MM.1S (cell line): ENCODE results near the gene CIZ1.

Experiments used
- DNase-seq: peaks from one replicate; pipeline ENCODE4 v3.0.0-alpha.2; 2015
- H2AFZ ChIP-seq: fragments of 300-600 bp; sonication (generic); 2 replicates; pipeline ENCODE4 v1.6.0; 2016; ENCODE audit warnings: antibody characterized with exemption, low read length
- H3F3A ChIP-seq: fragments of 300-600 bp; sonication (generic); 2 replicates; pipeline ENCODE4 v1.6.1; 2016; ENCODE audit warnings: mild to moderate bottlenecking, antibody characterized with exemption, low read length, moderate library complexity, mixed read lengths; ENCODE audit not compliant: insufficient read depth
- H3K27ac ChIP-seq: fragments of 300-600 bp; sonication (generic); 2 replicates; pipeline ENCODE4 v1.5.1; 2016; ENCODE audit warnings: mild to moderate bottlenecking, low read length
- H3K27me3 ChIP-seq: fragments of 300-600 bp; sonication (generic); replicated peaks from 2 replicates; pipeline ENCODE4 v1.6.0; 2016; ENCODE audit warnings: low read length; ENCODE audit not compliant: insufficient read depth
- H3K36me3 ChIP-seq: fragments of 300-600 bp; sonication (generic); replicated peaks from 2 replicates; pipeline ENCODE4 v1.6.1; 2016; ENCODE audit warnings: mild to moderate bottlenecking, low read length, mixed read lengths; ENCODE audit not compliant: insufficient read depth
- H3K4me1 ChIP-seq: fragments of 300-600 bp; sonication (generic); 2 replicates; pipeline ENCODE4 v1.6.1; 2016; ENCODE audit warnings: low read length, mixed read lengths
- H3K4me2 ChIP-seq: fragments of 300-600 bp; sonication (generic); 2 replicates; pipeline ENCODE4 v1.6.0; 2016; ENCODE audit warnings: low read depth, low read length
- H3K4me3 ChIP-seq: fragments of 300-600 bp; sonication (generic); 2 replicates; pipeline ENCODE4 v1.5.1; 2016; ENCODE audit warnings: low read length, mixed read lengths
- H3K79me2 ChIP-seq: fragments of 300-600 bp; sonication (generic); 2 replicates; pipeline ENCODE4 v1.6.1; 2016; ENCODE audit warnings: mixed run types, low read length, mixed read lengths
- H3K9ac ChIP-seq: fragments of 300-600 bp; sonication (generic); 2 replicates; pipeline ENCODE4 v1.6.1; 2016; ENCODE audit warnings: low read length, mixed read lengths
- H3K9me2 ChIP-seq: fragments of 300-600 bp; sonication (generic); replicated peaks from 2 replicates; pipeline ENCODE4 v1.6.1; 2016; ENCODE audit warnings: mild to moderate bottlenecking, low read length, mixed read lengths; ENCODE audit not compliant: insufficient read depth
- H3K9me3 ChIP-seq: fragments of 300-600 bp; sonication (generic); replicated peaks from 2 replicates; pipeline ENCODE4 v1.6.1; 2016; ENCODE audit warnings: mild to moderate bottlenecking, low read length, mixed read lengths; ENCODE audit not compliant: insufficient read depth
- H4K20me1 ChIP-seq: fragments of 300-600 bp; sonication (generic); 2 replicates; pipeline ENCODE4 v1.6.1; 2016; ENCODE audit warnings: mild to moderate bottlenecking, low read length, moderate library complexity, mixed read lengths; ENCODE audit not compliant: insufficient read depth
- CTCF ChIP-seq: fragments of 300-600 bp; sonication (generic); IDR thresholded peaks from 2 replicates; pipeline ENCODE4 v1.5.1; 2016; ENCODE audit warnings: antibody characterized with exemption, low read length, mixed read lengths
- EZH2 ChIP-seq: fragments of 300-600 bp; sonication (generic); optimal IDR thresholded peaks from 2 replicates; pipeline ENCODE3; 2017; ENCODE audit warnings: low read depth, mild to moderate bottlenecking, antibody characterized with exemption, low read length, mixed read lengths
- EZH2phosphoT487 ChIP-seq: fragments of 300-600 bp; sonication (generic); IDR thresholded peaks from 2 replicates; pipeline ENCODE4 v1.6.1; 2018; ENCODE audit warnings: antibody characterized with exemption, low read length

The CIZ1 gene

DNA sequence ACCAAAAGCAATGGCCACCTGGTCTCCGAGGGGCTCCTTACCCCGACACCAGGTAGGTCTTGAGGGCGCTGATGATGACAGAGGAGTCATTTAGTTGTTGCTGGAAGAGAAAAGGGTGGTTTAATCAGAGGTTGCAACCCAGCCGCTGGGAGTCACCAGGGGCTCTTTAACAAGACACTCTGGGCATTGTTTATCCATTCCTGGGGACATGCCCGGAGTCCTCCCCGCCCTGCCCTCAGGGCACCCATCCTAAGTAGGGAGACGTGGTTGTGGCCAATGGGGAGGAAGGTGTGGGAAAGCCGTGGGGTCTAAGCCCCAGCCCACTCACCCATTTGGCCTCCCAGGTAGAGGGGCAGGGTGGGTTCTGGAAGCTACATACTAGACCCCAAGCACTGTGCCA, 66.9 kb downstream of the CIZ1 start:
- Histone ChIP-seq H3F3A (0 out of 2 replicates have a peak, but pooled peaks cover 6% of the 10 kb centered on the region), H3K9me3 (no peaks in the 10 kb centered on the region), H2AFZ (no peak overlapping the region), H3K4me1 (peaks cover 7% of the 10 kb centered on the region), H3K4me3 (no peak overlapping the region), H3K36me3 (no peaks in the 10 kb centered on the region), H3K79me2 (peaks cover 33% of the 10 kb centered on the region), H4K20me1 (no peaks in the 10 kb centered on the region), H3K9ac (no peak overlapping the region), H3K27ac (no peak overlapping the region), H3K27me3 (no peaks in the 10 kb centered on the region), H3K9me2 (no peaks in the 10 kb centered on the region), H3K4me2 (no peak overlapping the region)
- no peak for DNase-seq
- TF ChIP-seq CTCF (no peak), EZH2 (no peak), EZH2phosphoT487 (no peak)

DNA sequence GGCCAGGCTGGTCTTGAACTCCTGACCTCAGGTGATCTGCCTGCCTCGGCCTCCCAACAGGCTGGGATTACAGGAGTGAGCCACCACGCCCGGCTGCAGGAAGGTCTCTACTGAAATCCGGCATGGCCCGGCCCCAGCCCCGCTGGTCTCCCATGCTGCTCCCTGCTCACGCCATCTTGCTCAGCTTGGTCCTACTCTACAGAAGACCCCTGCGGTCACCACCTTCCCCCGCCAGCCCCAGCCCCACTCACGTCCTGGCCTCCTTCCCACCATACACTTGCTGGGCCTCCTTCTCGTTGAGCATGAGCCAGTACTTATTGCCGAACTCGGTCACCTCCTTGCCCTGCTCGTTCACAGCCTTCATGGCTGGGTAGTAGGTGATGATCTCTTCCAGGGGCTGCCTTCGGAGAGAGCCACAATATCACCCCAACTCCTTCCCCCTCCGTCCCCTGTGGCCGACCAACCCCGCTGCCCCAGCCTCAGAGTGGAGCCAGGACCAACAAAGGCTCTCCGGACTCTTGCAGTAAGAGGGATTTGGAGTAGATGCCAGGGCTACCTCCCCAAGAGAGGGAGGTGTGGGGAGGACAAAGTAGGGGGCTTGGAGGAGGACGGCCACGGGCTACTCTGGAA, 67.8 kb downstream of the CIZ1 start:
- Histone ChIP-seq H3K36me3 (no peaks in the 10 kb centered on the region), H2AFZ (no peak overlapping the region), H3K4me3 (no peak overlapping the region), H3K9me2 (no peaks in the 10 kb centered on the region), H4K20me1 (no peaks in the 10 kb centered on the region), H3K27me3 (no peaks in the 10 kb centered on the region), H3K4me2 (no peak overlapping the region), H3K4me1 (no peaks in the 10 kb centered on the region), H3F3A (0 out of 2 replicates have a peak, but pooled peaks cover 4% of the 10 kb centered on the region), H3K27ac (no peak overlapping the region), H3K79me2 (peaks cover 33% of the 10 kb centered on the region), H3K9ac (no peak overlapping the region), H3K9me3 (no peaks in the 10 kb centered on the region)
- no peak for TF ChIP-seq EZH2
- TF ChIP-seq CTCF = no peak
- no peak for TF ChIP-seq EZH2phosphoT487
- no peak for DNase-seq

GRCh38 chr9:128122809-128123175, 68.6 kb downstream of the CIZ1 start:
- Histone ChIP-seq H3K36me3 (no peaks in the 10 kb centered on the region), H3K9me3 (no peaks in the 10 kb centered on the region), H3K4me3 (no peak overlapping the region), H4K20me1 (no peaks in the 10 kb centered on the region), H3K9ac (no peak overlapping the region), H3K4me1 (no peaks in the 10 kb centered on the region), H3K9me2 (no peaks in the 10 kb centered on the region), H3K27ac (no peak overlapping the region), H2AFZ (no peak overlapping the region), H3F3A (0 out of 2 replicates have a peak, but pooled peaks cover 4% of the 10 kb centered on the region), H3K27me3 (no peaks in the 10 kb centered on the region), H3K4me2 (no peak overlapping the region), H3K79me2 (peaks cover 33% of the 10 kb centered on the region)
- DNase-seq = no peak
- no peak for TF ChIP-seq EZH2phosphoT487
- no peak for TF ChIP-seq CTCF
- TF ChIP-seq EZH2 = no peak
